HuH-7 (cell line): ENCODE data around the gene ASPN.
"Not testable (repeated sequence)": the region's sequence is repeated elsewhere in the genome, so short reads cannot be mapped to it uniquely, and the experiment has no call there.

Experiments used
- DNase-seq: peaks from one replicate; pipeline ENCODE4 v3.0.0; 2011; ENCODE audit warnings: low spot score

ASPN gene

DNA sequence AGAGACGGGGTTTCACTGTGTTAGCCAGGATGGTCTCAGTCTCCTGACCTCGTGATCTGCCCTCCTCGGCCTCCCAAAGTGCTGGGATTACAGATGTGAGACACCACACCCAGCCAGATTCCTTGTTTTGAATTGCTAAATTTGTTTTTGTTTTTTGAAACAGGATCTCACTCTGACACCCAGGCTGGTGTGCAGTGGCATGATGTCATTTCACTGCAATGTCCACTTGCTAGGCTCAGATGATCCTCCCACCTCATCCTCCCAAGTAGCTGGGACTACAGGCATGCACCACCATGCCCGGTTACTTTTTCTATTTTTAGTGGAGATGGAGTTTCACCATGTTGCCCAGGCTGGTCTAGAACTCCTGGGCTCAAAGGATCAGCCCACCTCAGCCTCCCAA, 71.1 kb downstream of the ASPN start:
- not testable (repeated sequence) for DNase-seq

DNA sequence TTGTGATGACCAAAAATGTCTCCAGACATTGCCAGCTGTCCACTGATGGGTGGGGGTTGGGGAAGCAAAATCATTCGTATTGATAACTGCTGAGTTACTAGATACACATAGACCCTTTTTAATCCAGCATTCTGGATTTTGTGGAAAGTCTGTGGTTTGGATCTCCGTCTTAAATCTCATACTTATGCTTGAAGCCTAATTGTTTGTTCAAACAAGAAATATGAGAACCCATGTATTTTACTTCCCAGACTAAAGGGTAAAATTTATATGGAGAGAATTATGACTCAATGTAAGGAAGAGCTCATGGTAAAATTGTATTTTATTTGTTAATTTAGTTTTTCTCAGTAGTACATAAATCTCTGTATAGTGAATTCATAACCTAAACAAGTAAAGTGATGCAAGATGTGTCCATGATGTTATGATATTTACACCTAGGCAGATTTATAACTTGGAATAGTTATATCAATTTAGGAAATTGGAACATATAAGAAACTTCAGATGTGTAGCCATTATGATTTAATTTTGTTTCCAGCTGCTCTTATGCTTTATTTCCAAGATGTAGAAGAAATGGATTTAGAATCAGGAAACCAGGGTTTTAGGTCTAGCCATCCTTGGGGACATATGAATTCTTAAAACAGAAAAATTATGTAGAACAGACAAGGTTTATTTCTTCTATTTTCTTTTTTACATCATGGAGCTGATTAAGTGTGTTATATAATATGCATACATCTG, 73.4 kb downstream of the ASPN start:
- no peak for DNase-seq

DNA sequence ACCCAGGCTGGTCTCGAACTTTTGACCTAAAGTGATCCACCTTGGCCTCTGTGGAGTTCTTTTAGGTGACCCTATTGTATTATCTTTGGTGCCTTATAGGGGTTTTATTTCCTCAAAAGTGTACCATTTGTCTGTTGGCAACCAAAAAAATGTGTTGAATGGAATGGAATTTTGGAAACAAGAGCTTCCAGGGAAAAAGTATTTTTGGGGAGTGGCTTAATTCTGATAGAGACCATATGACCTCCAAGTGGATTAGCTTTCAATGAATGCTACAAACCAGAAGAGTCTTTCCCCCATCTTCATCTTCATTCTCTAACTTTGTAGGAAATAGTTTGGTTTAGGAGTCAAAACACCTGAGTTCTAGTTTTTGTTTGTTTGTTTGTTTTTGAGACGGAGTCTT, 74.5 kb downstream of the ASPN start:
- DNase-seq, result no peak

DNA sequence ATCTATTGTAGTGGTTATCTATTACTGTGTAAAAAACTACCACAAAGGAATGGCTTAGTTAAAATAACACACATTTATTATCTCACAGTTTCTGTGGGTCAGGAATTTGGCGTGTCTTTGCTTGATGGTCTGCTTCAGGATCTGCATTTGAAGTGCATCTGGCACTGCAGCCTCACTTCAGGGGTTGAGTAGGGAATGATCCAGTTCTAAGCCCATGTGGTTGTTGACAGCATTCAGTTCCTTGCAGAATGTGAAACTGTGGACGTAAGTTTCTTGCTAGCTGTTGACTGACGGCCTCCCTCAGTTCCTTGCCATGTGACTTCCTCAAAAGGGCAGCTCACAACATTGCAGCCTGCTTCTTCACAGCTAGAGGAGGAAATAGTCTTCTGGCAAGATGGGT, 75.8 kb downstream of the ASPN start:
- no peak for DNase-seq
